NCI-H510A treated with DMSO at 0.1 percent for 48 hours (cell line): Measurements from ENCODE around the gene LCP1.
"Not testable (repeated sequence)": the region's sequence is repeated elsewhere in the genome, so short reads cannot be mapped to it uniquely, and the experiment has no call there.

ENCODE experiments used
- DNase-seq: peaks from one replicate; lab custom pipeline; 2025; lab: John Stamatoyannopoulos, UW

The LCP1 gene

GRCh38 chr13:46181377-46181839, 569 bp downstream of the LCP1 start:
- no peak for DNase-seq

- no peak for DNase-seq
Observed at GRCh38 chr13:46179969-46180763, 1.8 kb downstream of the LCP1 start.

GRCh38 chr13:46179491-46179908, 2.5 kb downstream of the LCP1 start:
- DNase-seq = no peak

- DNase-seq = no peak
Observed at GRCh38 chr13:46178821-46179220, 3.2 kb downstream of the LCP1 start.

- DNase-seq = no peak
Observed at GRCh38 chr13:46178143-46178542, 3.8 kb downstream of the LCP1 start.

- no peak for DNase-seq
Observed at GRCh38 chr13:46176756-46177155, 5.2 kb downstream of the LCP1 start.

GRCh38 chr13:46173656-46174055, 8.3 kb downstream of the LCP1 start:
- DNase-seq = no peak

GRCh38 chr13:46172531-46172991, 9.4 kb downstream of the LCP1 start:
- no peak for DNase-seq

- no peak for DNase-seq
Observed at GRCh38 chr13:46171739-46172138, 10.2 kb downstream of the LCP1 start.

- DNase-seq = no peak
Observed at GRCh38 chr13:46171217-46171616, 10.8 kb downstream of the LCP1 start.

GRCh38 chr13:46170687-46171086, 11.3 kb downstream of the LCP1 start:
- no peak for DNase-seq

GRCh38 chr13:46170268-46170667, 11.7 kb downstream of the LCP1 start:
- no peak for DNase-seq

- no peak for DNase-seq
Observed at GRCh38 chr13:46169758-46170157, 12.2 kb downstream of the LCP1 start.

GRCh38 chr13:46168783-46169182, 13.2 kb downstream of the LCP1 start:
- no peak for DNase-seq

GRCh38 chr13:46168341-46168740, 13.6 kb downstream of the LCP1 start:
- DNase-seq = no peak

GRCh38 chr13:46166947-46167610, 14.9 kb downstream of the LCP1 start:
- no peak for DNase-seq

- DNase-seq = no peak
Observed at GRCh38 chr13:46166224-46166584, 15.8 kb downstream of the LCP1 start.

- DNase-seq = no peak
Observed at GRCh38 chr13:46165485-46166223, 16.3 kb downstream of the LCP1 start.

GRCh38 chr13:46164661-46165060, 17.3 kb downstream of the LCP1 start:
- no peak for DNase-seq

- not testable (repeated sequence) for DNase-seq
Observed at GRCh38 chr13:46162741-46163140, 19.2 kb downstream of the LCP1 start.

- DNase-seq = no peak
Observed at GRCh38 chr13:46160471-46161066, 21.4 kb downstream of the LCP1 start.

- no peak for DNase-seq
Observed at GRCh38 chr13:46160065-46160464, 21.9 kb downstream of the LCP1 start.
